PFSK-1 (cell line): ENCODE data around the gene HACL1.

Source experiments
- FOXP2 ChIP-seq: optimal IDR thresholded peaks from 2 replicates; pipeline ENCODE3; 2011; ENCODE audit warnings: borderline replicate concordance, control low read depth, inconsistent platforms; ENCODE audit not compliant: insufficient read depth; ENCODE audit errors: extremely low read length, extremely low read depth
- POLR2AphosphoS5 ChIP-seq: IDR thresholded peaks from 2 replicates; pipeline ENCODE4 v1.6.1; 2012; ENCODE audit warnings: low read depth, mild to moderate bottlenecking, control low read depth, low read length, moderate library complexity
- REST ChIP-seq, 2 experiments: IDR thresholded peaks; 2 replicates each; pipeline versions ENCODE4 v1.6.1 to v1.8.0; 2011 to 2012; ENCODE audit warnings: low read depth in 2 of 2, low read length in 2 of 2, control low read depth in 1 of 2, inconsistent platforms in 1 of 2, mild to moderate bottlenecking in 1 of 2, moderate library complexity in 1 of 2; ENCODE audit not compliant: insufficient read depth in 1 of 2
- SIN3A ChIP-seq: IDR thresholded peaks from 2 replicates; pipeline ENCODE4 v1.6.1; 2012; ENCODE audit warnings: mild to moderate bottlenecking, low read length, moderate library complexity, borderline replicate concordance; ENCODE audit not compliant: insufficient read depth
- TAF1 ChIP-seq: IDR thresholded peaks from 2 replicates; pipeline ENCODE4 v1.6.1; 2012; ENCODE audit warnings: low read length, control low read depth, borderline replicate concordance; ENCODE audit not compliant: insufficient read depth

Gene HACL1

GRCh38 chr3:15638193-15638890 lies 37.0 kb upstream of the HACL1 start:
- TF ChIP-seq REST (IDR thresholded peaks at IDR 0.05; ENCODE audit: insufficient read depth in 1 of 2, low read depth in 2 of 2, low read length in 2 of 2) (no peak), SIN3A (no peak), FOXP2 (no peak), POLR2AphosphoS5 (no peak), TAF1 (no peak)

- TF ChIP-seq FOXP2 (no peak), TAF1 (no peak), SIN3A (no peak), REST (IDR thresholded peaks at IDR 0.05; ENCODE audit: insufficient read depth in 1 of 2, low read depth in 2 of 2, low read length in 2 of 2) (no peak), POLR2AphosphoS5 (no peak)
Observed at GRCh38 chr3:15637131-15637951, 36.0 kb upstream of the HACL1 start.

GRCh38 chr3:15636028-15636709 lies 34.8 kb upstream of the HACL1 start:
- no peak for TF ChIP-seq TAF1
- no peak for TF ChIP-seq POLR2AphosphoS5
- peak; percentile 75 for TF ChIP-seq FOXP2
- no peak for TF ChIP-seq REST (IDR thresholded peaks at IDR 0.05; ENCODE audit: insufficient read depth in 1 of 2, low read depth in 2 of 2, low read length in 2 of 2)

GRCh38 chr3:15635121-15635661 lies 33.8 kb upstream of the HACL1 start:
- no peak for TF ChIP-seq FOXP2
- no peak for TF ChIP-seq REST (IDR thresholded peaks at IDR 0.05; ENCODE audit: insufficient read depth in 1 of 2, low read depth in 2 of 2, low read length in 2 of 2)
- TF ChIP-seq TAF1: no peak
- TF ChIP-seq POLR2AphosphoS5: no peak
- TF ChIP-seq SIN3A: no peak
